OCI-M1 (cell line): ENCODE results near the gene TBC1D22A.

Experiments
- DNase-seq: peaks from one replicate; lab custom pipeline; 2025; lab: John Stamatoyannopoulos, UW

TBC1D22A gene

DNA sequence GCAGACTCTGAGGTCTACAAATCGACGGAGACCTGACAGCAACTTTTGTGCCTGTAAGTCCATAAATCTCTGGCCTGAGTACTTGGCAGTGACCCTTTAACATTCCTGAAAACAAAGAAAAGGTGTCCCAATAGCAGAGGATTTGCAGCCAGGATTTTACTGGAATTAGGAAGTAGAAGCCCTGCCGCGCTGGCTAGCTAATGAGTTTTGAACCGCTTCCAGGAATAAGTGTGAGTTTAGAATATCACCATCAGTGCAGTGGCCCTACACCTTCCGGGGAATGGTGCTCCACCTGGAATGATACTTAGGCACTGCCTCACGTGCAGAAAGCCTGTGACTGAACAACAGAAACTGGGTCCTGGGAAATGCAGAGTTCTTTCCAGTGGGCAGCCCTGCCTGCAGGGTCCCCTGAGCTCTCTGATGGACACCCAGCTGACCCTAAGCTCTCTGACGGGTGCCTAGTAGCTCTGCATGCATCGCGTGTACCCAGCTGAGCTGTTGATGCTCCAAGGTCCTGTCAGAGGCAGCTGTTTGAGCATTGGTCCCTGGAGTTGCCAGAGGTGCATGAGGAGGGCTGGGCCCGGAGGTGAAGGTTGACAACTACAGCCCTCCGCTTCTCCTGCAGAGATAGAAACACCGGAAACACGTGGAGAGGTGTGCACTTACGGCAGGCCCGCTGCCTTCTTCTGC lies 380.9 kb downstream of the TBC1D22A start:
- no peak for DNase-seq

DNA sequence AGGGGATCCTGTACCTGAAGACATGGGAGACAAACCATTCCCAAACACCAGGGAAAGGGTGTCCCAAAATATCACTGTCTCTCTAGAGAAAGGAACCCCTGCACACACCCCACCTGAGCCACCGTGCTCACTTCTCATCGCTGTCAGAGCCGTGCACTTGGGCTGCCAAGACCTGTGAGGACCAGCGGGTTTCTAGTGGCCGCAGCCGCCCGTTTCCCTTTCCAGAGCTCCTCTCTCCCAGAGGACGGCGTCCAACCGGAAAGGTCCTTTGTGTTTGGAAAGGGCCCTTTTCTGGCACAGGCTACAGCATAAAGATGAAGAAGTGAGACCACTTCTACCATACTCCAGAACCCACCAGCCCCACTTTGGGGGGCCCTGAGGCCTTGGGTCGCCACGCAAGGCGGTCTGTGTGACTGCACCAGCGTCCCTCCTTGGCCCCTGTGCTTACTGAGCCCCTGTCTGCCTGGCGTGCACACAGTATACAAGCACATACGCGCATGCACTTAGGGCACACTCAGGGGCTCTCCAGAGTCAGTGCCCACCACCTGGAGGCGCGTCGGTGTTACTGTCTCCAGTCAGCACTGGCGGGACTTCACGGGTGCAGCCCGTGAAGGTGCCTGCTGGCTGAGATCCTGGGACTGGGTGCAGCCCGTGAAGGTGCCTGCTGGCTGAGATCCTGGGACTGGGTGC lies 381.8 kb downstream of the TBC1D22A start:
- no peak for DNase-seq

DNA sequence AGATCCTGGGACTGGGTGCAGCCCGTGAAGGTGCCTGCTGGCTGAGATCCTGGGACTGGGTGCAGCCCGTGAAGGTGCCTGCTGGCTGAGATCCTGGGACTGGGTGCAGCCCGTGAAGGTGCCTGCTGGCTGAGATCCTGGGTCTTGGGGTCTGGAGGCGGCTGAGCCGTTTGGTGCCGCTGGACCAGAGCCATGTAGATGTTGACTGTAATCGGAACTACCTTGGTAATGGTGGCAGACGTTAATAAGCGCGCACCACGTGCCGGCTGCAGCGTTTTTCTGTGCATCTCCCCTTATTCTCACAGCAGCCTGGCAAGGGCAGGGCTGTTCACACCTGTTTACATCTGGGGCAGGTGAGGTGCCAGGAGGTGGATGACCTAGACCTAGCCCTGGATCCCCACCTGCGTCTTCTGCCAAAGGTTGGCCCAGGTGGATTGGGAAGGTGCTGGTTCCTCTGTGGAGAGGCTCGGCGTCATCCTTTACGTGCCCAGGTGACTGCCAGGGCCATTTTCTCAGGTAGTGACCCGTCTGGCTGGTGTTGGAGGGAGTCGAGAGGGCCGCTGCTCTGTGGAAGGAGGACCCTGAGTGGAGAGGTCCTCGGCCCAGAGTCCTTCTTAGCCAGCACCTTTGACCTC lies 382.5 kb downstream of the TBC1D22A start:
- DNase-seq: no peak

DNA sequence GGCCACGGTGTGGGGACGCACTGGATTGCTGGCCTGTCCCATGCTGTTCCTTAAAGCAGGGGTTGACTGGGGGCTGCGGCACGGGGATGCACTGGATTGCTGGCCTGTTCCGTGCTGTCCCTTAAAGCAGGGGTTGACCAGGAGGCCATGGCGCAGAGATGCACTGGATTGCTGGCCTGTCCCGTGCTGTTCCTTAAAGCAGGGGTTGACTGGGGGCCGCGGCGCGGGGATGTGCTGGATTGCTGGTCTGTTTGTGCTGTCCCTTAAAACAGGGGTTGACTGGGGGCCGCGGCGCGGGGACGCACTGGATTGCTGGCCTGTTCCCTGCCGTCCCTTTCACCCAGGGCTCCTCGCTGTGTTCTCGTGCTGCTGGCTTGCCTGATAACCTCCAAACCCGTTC lies 383.4 kb downstream of the TBC1D22A start:
- DNase-seq: no peak

DNA sequence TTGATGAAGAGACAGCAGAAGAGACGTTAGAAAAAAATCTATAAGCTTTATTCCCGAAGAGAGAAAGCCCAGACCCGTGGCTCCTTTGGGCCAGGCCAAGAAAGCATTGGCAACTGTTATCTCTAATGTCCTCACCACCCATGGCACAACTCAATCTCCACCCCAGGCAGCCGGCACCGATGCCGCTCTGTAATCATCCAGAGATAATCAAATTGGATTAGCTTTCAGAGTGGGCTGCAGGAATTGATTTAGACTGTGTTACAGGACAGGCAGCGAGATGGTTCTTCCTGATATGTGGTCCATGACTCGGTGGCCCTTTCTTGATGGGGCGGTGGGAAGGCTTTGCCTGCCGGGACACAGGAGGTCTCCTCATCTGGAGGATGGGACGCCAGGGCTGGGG lies 383.9 kb downstream of the TBC1D22A start:
- no peak for DNase-seq

DNA sequence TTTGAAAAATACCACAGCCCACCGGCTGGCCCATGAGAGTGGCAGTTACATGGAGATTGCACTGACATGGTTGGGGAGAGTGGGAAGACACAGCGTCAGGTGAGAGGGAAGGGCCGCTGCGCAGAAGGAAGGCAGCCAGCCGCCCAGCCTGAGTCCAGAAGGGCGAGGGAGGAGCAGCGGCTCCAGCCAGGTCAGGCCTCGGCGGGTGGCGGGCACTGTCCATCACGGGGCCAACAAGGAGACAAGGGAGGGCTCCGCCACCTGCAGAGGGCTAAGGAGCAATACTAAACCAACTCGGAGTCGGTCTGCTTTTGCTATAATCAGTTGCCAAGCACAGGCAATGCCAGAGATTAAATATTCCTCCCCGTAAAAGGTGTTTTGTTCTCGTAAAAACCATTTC lies 384.5 kb downstream of the TBC1D22A start:
- DNase-seq: no peak

DNA sequence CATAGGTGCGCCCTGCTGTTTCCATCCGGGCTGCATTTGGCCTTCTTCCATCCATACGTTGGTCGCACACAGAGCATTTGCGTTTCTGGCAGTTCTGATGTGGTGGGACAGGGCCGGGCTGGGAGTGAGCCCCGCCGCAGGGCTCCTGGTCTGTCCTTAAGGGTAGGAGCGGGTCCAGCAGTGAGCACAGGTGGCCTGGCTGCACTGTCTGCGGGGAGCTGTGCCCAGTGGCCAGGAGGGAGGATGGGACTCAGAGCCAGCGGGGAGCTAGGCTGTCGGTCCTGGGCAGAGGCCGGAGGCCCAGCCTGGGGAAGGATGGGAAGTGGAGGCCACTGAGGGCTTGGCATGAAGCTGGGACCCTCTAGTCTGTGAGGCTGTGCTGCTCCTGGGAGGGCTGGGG lies 385.1 kb downstream of the TBC1D22A start:
- no peak for DNase-seq

DNA sequence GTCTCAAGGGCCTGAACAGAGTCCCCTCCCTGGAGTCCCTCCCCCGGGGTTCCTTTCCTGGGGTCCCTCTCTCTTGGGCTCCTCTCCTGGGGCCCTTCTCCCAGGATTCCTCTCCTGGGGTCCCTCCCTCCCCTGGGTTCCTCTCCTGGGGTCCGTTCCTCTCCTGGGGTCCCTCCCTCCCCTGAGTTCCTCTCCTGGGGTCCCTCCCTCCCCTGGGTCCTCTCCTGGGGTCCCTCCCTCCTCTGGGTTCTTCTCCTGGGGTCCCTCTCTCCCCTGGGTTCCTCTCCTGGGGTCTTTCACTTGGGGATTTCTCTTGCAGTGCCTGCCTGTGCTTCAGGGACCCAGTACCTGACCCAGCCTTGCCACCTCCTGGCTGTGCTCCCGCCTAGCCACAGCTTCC lies 386.1 kb downstream of the TBC1D22A start:
- DNase-seq: no peak

DNA sequence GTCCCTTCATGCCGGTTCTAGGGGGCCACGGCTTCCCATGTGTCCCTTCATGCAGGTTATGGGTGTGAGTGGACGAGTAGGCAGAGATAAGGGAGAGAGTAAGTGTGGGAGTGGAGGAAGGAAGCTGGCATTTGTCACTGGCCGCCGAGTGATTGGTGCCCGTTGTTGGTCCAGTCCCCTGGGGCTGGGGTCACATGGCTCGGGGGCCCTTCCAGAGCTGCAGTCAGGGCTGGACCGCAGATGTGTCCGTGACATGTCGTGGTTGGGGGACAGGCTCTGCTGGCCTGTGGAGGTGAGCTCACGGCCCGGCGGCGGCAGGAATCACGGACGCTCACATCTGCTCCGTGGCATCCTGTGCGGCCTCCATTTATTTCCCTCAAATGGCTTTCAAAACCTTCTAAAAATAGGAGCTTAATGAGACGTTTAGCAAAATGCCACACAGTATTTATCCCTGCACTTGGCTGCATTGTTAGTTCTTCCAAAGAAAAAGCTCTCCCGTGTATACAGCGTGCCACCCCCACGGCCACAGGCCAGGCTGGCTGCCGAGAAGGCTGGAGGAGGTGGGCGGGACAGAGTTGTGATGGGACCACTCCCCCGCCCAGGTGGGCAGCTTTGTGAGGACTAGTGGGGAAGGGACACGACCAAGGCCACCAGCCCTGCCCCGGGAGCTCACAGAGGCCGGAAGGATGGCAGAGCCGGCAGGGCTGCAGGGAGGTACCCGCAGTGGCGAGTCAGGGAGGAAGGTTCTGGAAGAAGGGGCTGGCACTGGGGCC lies 386.7 kb downstream of the TBC1D22A start:
- no peak for DNase-seq

DNA sequence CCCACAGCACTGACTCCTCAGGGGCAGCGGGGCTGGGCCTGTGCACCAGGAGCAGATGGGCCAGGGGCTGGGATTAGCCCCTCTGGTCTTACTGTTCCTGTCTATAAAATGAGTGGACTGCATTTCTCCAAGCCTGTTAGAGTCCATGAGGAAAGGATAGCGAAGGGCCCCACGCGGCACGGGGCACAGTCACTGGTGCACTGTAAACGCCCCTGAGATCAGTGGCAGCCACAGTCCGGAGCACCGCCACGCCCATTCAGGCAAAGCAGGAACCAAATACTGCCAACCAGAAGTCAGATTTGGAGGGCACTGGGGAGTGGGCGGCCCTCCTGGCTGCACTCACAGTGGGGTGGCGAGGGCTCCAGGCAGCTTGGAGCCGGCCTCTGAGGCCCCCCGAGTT lies 387.5 kb downstream of the TBC1D22A start:
- DNase-seq: no peak

DNA sequence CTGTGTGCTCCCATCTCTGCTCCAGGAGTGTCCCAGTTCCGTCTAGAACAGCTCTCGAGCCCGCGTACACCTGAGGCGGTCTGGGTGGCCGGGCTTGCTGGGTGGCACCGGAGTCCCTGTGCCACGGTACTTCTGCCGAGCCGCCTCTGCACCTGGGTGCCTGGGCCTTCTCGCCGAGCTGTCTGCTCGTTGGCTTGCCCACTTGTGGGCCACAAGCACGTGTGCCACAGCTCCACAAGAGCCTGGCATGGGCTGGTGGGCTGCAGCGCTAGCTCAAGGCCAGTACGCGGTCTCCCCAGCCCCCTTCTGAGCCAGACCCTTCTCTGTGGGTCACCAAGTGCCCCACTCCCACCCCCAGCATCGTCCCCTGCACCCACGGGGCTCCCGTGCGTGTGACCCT lies 388.0 kb downstream of the TBC1D22A start:
- no peak for DNase-seq

DNA sequence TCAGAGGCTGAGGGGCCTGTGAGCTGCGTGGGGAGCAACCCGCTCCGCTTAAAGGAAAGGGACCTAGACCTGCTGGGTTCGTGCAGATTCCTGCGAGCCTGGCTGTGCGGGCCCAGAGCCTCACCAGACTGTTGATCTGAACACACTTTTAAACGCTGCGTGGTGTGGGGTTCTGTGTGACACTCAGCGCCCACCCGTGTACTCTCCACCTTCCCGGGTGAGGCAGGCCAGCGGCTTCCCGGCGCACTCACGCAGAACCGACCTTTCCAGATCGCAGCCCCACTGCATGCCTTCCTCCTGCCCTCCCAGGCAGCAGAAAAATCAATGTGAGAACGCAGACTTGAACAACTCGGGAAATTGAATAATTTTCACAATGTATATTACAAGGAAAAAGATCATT lies 388.6 kb downstream of the TBC1D22A start:
- DNase-seq: no peak

DNA sequence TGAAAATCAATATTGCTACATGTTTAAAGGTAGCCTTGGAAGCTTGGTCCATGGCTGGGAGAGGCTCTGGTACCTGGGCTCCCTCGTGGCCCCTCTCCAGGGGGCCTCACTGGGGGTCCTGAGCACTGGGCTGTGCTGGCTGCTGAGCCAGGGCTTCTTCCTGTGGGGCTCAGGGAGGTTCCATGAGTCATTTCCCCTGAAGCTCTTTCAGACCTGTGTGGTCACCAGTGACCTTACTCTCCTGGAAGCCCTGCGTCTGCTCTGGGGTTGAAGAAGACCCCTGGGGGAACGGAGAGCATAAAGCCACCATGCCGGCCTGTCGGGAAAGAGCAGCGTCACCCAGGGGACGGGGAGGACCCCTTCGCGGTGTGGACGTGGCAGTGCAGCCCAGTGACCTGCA lies 389.0 kb downstream of the TBC1D22A start:
- no peak for DNase-seq

DNA sequence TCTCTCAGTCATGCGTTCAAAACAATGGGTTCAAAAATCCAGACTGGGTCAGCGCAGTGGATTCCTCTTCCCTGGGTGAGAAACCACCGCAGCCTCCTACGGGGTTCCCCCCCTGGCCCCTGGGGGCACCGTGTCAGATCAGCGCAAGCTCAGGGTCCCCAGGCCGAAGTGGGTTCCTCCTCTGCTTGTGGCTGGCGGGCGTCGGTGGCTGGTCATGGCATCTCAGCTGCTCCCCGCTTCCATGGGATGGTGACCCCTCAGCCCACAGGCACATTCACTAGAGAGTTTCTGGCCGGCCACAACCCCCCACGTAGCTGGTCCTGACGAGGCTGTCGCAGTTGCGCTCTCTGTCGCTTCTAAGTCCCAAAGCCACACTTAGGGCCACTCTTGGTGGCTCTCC lies 389.8 kb downstream of the TBC1D22A start:
- DNase-seq: no peak

DNA sequence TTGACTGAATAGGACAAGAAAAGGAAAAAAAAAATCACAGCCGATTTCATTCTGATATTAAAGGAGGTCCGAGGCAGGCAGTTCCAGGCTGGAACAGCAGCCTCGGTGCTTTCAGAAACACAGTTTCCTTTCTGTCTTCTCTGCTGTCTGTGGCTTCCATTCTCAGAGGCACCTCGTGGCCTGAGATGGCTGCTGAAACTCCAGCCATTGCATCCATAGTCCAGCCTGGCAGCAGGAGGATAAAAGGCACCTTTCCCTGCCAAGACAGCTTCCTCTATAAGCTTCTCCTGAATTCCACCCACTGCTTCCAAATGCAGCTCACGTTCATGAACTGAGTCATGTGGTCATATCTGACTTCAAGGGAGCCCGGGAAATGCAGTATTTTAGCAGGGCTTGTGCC lies 390.5 kb downstream of the TBC1D22A start:
- DNase-seq: no peak

DNA sequence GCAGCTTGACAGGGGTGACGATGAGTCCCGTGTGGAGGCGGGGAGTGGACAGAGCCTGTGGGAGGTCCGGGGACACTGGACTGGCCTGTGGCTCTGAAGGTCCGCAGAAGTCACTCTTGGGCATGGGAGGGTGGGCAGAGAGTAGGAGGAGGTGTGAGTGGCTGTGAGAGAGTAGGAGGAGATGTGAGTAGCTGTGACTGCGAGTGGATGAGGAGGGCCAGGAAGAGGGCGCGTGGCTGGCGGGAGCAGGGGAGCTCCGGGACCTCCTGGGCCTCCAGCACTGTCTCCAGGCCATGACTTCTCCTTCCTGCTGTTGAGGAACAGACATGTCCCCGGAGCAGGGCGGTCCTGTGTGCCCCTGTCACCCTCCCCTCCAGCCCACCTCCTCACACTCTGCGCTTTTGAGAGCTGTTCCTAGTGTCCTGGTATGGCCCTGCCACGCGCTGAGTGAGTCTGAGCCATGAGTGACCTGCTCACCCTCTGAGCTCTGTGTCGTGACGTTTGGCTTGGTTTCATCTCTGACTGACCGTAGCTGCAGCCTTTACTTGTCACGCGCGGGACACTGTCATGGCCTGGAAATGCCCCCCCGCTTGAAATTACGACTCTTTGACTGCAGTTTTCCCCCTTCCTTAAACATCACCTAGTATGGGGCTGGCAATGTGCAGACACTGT lies 391.5 kb downstream of the TBC1D22A start:
- no peak for DNase-seq

DNA sequence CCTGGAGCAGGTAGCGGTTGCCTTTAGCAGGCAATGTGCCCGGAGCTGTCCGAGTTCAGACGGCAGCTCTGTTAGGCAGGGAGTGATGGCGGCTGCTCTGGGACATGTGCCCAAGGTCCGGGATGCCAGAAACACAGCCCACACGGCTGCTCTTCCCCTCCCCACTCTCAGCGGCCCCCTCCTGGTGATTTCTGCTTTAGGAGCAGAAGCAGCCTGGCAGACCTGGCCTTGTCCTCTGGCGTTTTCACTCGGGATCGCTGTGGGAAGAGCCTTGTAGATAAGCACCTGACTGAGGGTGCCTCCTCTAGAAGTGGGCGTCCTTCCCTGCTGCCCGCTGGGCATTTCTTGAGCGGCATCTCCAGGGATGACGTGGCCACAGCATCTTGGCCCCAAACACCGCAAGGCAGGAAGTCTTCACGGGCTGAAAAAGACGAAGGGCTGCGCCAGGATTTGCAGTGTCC lies 392.2 kb downstream of the TBC1D22A start:
- DNase-seq: no peak

DNA sequence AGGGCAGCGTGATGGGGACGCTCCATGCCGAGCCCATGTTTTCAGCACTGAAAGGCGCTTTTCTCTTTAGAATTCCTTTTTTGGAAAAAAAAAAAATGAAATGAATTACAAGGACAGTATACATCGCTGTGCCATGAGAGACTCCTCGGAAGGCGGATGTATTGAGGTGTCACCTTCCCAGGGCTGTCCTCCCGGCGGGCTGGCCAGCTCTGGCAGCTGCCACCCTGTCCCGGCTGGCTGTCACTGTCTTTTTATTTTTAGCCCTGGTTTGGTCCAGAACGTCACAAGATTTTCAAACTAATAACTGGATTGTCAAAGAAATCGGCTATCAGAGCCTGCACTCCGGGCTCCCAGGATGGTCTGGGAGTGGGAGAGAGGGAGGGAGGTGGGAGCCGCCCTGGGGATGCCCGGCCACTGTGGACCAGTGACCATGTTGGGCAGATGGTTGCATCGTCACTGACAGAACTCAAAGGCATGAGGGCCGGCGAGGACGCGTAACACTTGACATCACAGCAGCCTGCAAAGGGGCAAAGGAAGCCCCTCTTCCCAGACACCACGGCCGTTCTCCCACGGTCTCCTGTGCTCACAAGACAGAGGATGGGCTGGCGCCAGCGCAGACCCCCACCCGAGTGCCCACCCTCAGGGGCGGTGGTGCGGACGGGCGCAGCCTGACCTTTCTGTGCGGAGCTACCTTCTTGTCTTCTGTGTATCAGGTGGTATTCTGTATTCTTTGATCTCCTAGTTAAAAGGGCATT lies 392.9 kb downstream of the TBC1D22A start:
- DNase-seq: no peak

DNA sequence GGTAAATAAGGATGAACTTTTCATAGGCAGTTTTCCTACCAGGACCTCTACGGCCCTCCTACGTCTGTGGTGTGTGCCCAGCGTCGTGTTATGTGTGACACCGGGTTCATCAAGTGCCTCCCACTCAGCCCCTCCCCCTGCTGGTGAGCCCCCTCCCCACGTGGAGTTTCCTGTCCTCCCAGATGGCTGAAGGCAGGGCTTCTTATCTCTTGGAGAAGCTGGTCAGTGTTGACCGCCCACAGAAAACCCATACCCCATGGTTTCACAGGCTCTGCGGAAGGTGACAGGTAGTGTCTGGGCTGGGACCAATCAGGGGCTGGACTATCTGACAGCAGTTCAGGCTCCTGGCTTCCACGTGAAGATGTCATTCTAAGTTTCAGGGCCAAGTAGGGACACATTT lies 393.5 kb downstream of the TBC1D22A start:
- DNase-seq: no peak

DNA sequence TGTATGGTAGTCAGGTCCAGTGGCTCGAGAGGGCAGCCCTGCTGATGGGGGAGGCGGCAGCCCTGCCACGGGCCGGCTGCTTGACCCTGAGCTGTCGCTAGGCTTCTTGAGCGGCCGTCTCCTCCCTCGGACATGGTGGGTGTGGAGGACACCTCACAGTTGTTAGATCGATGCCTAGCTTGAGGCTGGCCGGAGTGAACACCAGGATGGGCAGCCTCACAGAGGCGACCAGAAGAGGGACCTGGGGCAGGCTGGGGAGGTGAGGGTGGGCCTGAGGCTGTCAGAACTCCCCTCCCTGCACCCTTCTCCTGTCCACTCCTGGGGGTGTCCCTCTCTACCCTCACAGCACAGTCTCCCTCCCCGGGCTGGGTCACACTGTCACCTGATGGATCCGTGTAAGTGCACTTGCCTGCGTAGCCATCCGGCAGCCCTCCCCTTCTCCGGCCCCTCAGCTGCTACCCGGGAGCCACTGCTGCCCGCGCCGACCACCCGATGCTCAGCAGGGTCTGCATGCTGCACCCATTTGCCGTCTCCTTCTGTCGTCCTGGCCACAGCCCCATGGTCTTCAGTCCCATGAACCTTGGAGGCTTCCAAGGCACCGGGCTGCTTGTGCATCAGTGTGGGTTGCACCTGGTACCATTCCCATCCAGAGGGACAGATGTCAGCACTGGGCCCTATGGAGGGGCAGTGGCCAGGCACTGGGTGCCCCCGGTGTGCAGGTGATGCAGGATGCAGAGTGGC lies 394.1 kb downstream of the TBC1D22A start:
- no peak for DNase-seq

DNA sequence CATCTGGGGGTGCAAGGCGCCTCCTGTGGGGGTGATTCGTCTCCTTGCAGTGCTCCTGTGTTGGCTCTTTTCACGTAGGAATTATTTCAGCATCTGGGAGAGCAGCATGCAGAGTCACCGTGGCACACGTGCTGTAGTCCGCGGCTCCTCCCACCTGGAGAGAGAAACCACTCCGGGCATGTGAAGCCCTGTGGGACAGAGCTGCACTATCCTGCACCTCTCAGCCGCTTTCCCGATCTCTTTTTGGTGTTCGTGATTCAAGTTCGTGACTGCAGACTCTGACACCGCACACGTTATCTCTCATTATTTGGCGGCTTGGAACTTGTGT lies 394.6 kb downstream of the TBC1D22A start:
- DNase-seq: no peak
